ENCODE results near the gene PRLHR.

DNA sequence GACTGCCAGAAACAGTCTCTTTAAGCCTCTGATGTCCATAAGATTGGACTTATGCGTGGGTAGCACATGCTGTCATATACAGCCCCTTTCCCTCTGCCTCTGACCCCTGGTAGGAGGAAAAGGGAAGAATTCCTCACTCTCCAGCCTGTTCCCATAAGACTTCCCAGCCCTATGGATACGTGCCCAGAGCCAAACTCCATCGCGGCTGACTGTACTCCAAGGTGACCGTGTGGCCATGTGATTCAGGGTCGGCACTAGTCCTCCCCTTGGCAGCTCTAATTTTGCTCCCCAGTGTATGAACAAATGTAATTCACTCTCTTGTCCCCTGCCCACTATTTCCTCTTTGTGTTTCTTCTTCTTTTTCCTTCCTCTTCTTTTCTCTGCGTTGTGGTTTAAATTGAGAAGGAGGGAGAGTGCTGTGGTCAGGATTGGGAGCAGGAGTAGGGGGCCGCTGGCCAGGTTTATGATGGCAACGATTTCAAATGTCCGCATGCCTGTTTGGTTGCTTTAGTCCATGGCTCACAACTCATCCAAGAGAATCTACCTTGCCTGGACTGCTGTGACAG is 43.8 kb downstream of the PRLHR start:
- TF ChIP-seq GATA3 (IDR thresholded peaks at IDR 0.05; ENCODE audit: low read depth, low read length) (no peak), GATA2 (IDR thresholded peaks at IDR 0.05; ENCODE audit: low read depth, low read length) (no peak)
